ENCODE data around the gene OR2T11. TPM values are rescaled to one million over a fixed set of nuclear protein-coding genes. Genes with fewer than 3 reads are reported as not detected.
"Not testable (repeated sequence)": the region's sequence is repeated elsewhere in the genome, so short reads cannot be mapped to it uniquely, and the experiment has no call there.

The OR2T11 gene, protein sequence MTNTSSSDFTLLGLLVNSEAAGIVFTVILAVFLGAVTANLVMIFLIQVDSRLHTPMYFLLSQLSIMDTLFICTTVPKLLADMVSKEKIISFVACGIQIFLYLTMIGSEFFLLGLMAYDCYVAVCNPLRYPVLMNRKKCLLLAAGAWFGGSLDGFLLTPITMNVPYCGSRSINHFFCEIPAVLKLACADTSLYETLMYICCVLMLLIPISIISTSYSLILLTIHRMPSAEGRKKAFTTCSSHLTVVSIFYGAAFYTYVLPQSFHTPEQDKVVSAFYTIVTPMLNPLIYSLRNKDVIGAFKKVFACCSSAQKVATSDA
- not detected in 2 replicates for total RNA-seq

DNA sequence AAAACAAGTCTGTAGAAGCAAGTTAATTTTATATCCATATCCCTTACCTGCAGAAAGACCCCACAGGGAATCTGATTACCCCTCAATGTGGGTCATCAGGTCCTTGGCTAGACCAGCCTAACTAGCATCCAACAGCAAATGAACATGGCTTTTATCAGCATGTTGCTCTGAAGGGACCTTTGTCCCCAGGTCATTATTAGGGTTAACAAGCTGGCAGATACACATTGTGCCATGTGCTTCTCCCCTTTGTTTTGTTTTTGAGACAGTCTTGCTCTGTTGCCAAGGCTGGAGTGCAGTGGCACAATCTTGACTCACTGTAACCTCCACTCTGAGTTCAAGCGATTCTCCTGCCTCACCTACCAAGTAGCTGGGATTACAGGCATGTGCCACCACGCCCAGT lies at the start of gene OR2T11:
OR2T11 (minus strand) TSS at position 101 of the 400 bp plus-strand sequence. CDS start 7,963 bp downstream, outside the sequence.
- H3K36me3 Mint-ChIP-seq (ENCODE audit: low read depth); H3K9me3 Mint-ChIP-seq; H3K27me3 Mint-ChIP-seq (ENCODE audit: low read depth); intact Hi-C loops (cut with micrococcal nuclease); H3K4me1 Mint-ChIP-seq (ENCODE audit: low read depth); DNase-seq (ENCODE audit: low spot score); H3K27ac Mint-ChIP-seq; H3K4me3 Mint-ChIP-seq (ENCODE audit: low read depth): not testable (repeated sequence)

DNA sequence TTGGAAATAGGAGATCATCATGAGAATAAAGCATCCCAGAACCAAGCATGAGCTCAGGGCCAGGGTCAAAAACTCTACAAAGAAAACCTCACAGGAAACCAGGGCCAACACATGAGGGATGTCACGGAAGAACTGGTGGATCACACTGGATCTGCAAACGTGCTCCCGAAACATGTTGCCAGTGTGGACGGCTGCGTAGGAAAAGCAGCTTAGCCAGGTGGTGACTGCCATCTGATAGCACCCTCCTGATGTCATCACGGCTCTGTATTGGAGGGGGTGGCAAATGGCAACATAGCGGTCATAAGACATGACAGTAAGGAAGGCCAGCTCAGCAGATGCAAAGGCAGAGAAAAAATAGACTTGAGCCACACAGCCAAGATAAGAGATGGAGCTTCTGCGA lies 46.8 kb upstream of the OR2T11 start:
- no peak for DNase-seq (ENCODE audit: low spot score)
- Mint-ChIP-seq H3K27me3 (ENCODE audit: low read depth) (peaks cover 3% of the 10 kb centered on the region), H3K4me1 (ENCODE audit: low read depth) (no peaks in the 10 kb centered on the region), H3K9me3 (no peaks in the 10 kb centered on the region), H3K36me3 (ENCODE audit: low read depth) (no peaks in the 10 kb centered on the region), H3K4me3 (ENCODE audit: low read depth) (no peak overlapping the region), H3K27ac (no peak overlapping the region)
- intact Hi-C loops (cut with micrococcal nuclease) = no loop called here

DNA sequence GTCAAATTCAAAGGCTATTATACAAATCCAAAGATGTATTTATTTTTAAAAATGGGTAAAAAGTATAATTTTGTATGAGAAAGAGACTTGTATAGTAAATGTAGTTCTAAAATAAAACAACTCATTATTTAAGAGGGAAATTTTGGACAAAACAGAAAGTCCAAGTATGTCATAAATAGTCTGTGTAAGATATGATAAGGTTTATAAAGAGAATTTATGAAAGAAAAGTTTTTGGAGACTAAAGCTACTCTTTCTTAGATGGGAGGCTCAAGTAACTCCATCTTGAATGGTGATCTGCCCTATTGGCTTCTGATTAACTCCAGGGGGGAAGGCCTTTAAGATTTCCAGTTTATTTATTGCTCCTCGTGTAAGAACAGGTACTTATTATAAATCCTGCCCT lies 35.1 kb upstream of the OR2T11 start:
- intact Hi-C loops (cut with micrococcal nuclease) = no loop called here
- Mint-ChIP-seq H3K4me3 (ENCODE audit: low read depth) (no peak overlapping the region), H3K27ac (no peak overlapping the region), H3K9me3 (peaks cover 9% of the 10 kb centered on the region), H3K4me1 (ENCODE audit: low read depth) (no peaks in the 10 kb centered on the region), H3K27me3 (ENCODE audit: low read depth) (no peaks in the 10 kb centered on the region), H3K36me3 (ENCODE audit: low read depth) (no peaks in the 10 kb centered on the region)
- DNase-seq (ENCODE audit: low spot score) = no peak

DNA sequence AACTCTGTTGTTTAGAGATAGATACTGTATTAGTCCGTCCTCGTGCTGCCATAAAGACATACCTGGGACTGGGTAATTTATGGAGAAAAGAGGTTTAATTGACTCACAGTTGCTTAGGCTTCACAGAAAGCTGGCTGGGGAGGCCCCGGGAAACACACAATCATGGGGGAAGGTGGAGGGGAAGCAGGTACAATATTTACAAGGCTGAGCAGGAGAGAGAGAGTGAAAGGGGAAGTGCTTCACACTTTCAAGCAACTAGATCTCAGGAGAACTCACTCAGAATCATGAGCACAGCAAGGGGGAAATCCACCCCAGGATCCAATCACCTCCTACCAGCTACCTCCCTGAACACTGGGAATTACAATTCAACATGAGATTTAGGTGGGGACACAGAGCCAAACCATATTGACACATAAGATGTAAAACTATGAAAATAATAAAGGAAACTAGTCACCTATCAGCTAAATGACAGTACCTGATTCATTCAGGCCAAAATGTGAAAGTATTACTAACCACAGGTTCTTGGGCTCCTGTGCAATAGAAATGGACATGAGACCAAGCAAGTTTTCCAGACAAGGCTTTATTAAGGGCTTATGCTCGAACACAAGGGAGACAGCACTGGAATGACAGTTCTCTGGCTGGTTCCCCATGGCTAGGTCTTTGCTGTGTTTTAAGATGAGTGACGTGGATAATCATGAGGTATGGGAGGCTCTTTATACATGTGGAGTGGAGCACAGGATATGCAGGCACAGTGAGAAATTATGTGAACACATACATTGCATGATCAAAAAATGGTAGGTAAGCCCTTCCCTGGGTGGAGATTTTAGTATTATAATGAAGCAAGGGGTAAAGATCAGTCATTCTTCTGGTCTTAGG lies 28.8 kb upstream of the OR2T11 start:
- H3K4me3 Mint-ChIP-seq (ENCODE audit: low read depth); DNase-seq (ENCODE audit: low spot score); intact Hi-C loops (cut with micrococcal nuclease); H3K27ac Mint-ChIP-seq; H3K36me3 Mint-ChIP-seq (ENCODE audit: low read depth); H3K4me1 Mint-ChIP-seq (ENCODE audit: low read depth); H3K27me3 Mint-ChIP-seq (ENCODE audit: low read depth); H3K9me3 Mint-ChIP-seq: not testable (repeated sequence)

DNA sequence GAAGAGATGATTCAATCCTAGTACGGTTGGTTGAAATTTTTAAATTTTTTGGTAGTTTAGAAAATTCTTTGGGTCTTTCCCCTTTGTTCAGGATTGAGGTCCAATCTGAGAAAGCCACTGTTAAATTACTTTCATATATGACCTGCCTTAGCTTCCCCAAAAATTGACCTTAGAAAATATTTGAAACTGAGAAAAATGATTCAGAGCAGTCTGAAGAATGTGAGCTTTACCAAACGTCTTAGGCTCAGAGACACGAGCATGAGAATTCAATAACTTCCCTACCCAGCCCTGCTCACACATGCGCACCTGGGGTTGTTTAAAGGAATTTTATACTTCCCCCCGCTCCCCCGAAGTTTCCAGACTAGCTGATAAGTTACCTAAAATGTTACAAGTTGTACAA lies 21.9 kb upstream of the OR2T11 start:
- H3K27me3 Mint-ChIP-seq (ENCODE audit: low read depth); H3K36me3 Mint-ChIP-seq (ENCODE audit: low read depth); DNase-seq (ENCODE audit: low spot score); H3K4me1 Mint-ChIP-seq (ENCODE audit: low read depth); intact Hi-C loops (cut with micrococcal nuclease); H3K9me3 Mint-ChIP-seq; H3K4me3 Mint-ChIP-seq (ENCODE audit: low read depth); H3K27ac Mint-ChIP-seq: not testable (repeated sequence)

DNA sequence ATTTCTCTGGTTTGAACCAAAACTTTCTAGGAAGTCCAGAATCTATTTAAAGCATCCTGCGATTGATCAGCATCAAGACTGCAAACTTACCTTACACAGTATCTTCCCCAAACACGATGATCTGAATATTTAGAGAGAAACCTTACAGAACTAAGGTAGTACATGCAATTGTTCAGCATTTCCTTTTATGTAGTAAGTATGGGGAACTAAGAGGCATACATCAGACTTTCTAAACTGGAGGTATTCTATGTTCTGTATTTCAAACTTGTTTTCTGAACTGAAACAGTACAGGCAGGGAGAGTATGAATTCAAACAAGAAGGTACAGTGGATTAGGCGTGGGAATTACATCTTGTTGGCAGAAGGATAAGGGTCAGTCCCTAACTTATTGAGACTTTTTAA lies 20.5 kb upstream of the OR2T11 start, which contains the start of gene OR2T27:
OR2T27 (minus strand) TSS at position 175 of the 400 bp plus-strand sequence. CDS start 4,644 bp downstream, outside the sequence.
- H3K4me1 Mint-ChIP-seq (ENCODE audit: low read depth); H3K9me3 Mint-ChIP-seq; H3K4me3 Mint-ChIP-seq (ENCODE audit: low read depth); intact Hi-C loops (cut with micrococcal nuclease); DNase-seq (ENCODE audit: low spot score); H3K36me3 Mint-ChIP-seq (ENCODE audit: low read depth); H3K27me3 Mint-ChIP-seq (ENCODE audit: low read depth); H3K27ac Mint-ChIP-seq: not testable (repeated sequence)

DNA sequence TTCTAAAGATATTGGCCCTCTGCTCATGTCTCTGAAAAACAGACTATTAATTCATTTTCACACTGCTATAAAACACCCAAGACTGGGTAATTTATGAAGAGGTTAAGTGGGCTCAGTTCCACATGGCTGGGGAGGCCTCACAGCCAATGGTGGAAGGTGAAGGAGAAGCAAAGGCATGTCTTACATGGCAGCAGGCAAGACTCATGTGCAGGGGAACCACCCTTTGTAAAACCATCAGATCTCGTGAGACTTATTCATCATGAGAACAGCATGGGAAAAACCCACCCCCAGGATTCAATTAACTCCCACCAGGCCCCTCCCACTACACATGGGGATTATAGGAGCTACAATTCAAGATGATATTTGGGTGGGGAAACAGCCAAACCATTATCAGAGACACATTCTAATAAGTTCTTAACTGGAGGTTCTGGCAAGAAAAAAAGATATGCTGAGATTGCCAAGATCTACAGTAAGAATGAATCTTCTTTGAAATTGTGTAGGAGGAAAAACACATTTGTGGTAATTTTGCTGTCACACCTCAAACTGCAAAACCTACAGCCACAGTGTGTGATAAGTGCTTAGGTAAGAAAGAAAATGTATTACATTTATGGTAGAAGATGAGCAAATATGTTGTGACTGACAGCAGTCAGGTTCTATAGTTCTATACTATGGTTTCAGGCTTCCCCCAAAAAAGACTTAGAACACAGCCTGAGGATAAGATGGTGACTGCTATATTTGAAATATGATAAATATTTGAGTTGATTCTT lies 14.1 kb upstream of the OR2T11 start:
- intact Hi-C loops (cut with micrococcal nuclease); H3K36me3 Mint-ChIP-seq (ENCODE audit: low read depth); H3K27me3 Mint-ChIP-seq (ENCODE audit: low read depth); H3K27ac Mint-ChIP-seq; DNase-seq (ENCODE audit: low spot score); H3K4me3 Mint-ChIP-seq (ENCODE audit: low read depth); H3K4me1 Mint-ChIP-seq (ENCODE audit: low read depth); H3K9me3 Mint-ChIP-seq: not testable (repeated sequence)

DNA sequence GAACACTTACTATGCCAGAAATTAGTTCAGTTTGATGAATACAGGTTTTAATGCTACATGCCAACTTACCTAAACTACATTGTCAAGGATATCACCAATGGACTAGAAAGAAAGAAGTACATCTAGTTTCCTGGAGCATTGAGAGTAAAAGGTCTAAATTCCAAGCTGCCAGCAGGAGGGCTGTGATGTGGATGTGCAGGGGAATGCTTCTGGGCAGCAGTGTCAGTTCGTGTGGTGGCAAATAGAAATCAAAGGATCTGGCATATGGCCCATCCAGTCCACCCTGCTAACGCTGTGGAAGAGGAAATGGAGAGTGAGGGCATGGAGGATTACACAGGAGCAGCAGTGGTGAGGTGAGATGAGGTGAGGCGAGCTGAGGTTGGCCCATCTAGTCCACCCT lies 10.3 kb upstream of the OR2T11 start, which contains the start of gene OR2T35:
OR2T35 (minus strand) TSS at position 101 of the 400 bp plus-strand sequence. CDS start 6,020 bp downstream, outside the sequence.
- H3K27me3 Mint-ChIP-seq (ENCODE audit: low read depth); H3K9me3 Mint-ChIP-seq; DNase-seq (ENCODE audit: low spot score); H3K4me1 Mint-ChIP-seq (ENCODE audit: low read depth); H3K36me3 Mint-ChIP-seq (ENCODE audit: low read depth); intact Hi-C loops (cut with micrococcal nuclease); H3K4me3 Mint-ChIP-seq (ENCODE audit: low read depth); H3K27ac Mint-ChIP-seq: not testable (repeated sequence)

DNA sequence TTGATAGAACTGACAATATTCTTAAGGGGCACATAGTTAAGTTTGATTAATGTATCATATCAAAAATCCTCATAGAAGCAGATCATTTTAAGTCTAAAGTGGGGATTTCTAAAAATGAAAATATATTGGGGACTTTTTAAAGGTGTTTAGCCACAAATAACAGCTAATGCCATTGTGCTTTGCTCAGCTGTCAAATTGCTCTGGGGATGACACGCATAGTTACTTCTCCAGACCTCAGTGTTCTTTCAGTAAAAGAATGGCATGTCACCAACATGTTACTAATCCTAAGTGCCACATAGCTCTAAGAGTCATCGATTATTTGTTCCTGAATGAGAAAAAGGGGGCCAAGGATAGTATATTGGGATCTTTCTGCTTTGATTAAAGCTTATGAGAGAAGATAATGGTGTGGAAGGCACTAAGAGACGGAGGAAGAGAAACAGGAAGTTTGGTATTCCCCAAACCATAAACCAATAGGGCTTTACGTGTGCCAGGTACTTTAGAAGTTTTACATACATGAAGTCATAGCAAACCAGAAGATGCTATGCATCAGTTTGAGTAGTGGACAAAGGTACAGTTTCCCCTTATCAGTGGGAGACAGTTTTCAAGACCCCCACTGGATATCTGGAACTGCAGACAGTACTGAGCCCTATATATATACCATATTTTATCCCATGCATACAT lies 8.2 kb upstream of the OR2T11 start:
- H3K4me1 Mint-ChIP-seq (ENCODE audit: low read depth); H3K9me3 Mint-ChIP-seq; intact Hi-C loops (cut with micrococcal nuclease); DNase-seq (ENCODE audit: low spot score); H3K27me3 Mint-ChIP-seq (ENCODE audit: low read depth); H3K27ac Mint-ChIP-seq; H3K36me3 Mint-ChIP-seq (ENCODE audit: low read depth); H3K4me3 Mint-ChIP-seq (ENCODE audit: low read depth): not testable (repeated sequence)

DNA sequence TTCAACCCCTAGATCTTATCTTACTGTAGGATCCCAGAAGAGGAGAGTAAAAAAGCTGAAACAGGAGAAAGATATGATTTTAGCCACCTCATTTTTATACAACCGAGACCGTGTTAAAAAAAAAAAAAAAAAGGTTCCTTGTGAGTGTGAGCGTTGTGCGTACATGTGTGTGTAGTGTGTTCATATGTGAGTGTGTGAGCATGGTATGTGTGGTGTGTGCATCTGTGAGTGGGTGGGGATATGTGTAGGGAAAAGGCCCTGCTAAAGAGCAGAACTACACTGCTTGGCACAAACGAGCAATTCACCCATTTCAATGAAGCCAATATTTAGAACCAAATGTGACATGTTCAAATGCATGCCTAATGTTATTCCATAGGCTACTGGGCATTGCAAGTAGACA lies 6.7 kb upstream of the OR2T11 start:
- H3K27me3 Mint-ChIP-seq (ENCODE audit: low read depth); H3K4me1 Mint-ChIP-seq (ENCODE audit: low read depth); H3K36me3 Mint-ChIP-seq (ENCODE audit: low read depth); H3K27ac Mint-ChIP-seq; H3K9me3 Mint-ChIP-seq; H3K4me3 Mint-ChIP-seq (ENCODE audit: low read depth); DNase-seq (ENCODE audit: low spot score); intact Hi-C loops (cut with micrococcal nuclease): not testable (repeated sequence)

DNA sequence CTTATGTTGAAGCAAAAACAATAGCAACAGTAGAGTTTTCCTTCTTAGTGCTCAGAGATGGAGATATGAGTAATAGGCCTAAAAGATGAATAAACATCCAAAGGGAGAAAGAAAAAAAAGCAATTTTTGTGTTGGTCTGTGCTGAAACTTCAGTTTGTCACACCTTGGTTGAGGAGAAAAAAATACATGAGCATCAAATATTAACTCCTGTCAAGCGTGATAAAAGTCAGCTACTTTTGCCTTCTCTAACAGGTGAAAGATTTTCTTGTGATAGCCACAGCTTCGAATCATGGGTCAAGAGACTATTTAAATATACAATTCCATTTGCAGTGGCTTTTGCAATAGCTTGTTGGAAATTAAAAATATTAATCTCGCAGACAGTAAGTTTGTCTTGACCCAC lies 6.0 kb upstream of the OR2T11 start:
- H3K27me3 Mint-ChIP-seq (ENCODE audit: low read depth); H3K27ac Mint-ChIP-seq; H3K36me3 Mint-ChIP-seq (ENCODE audit: low read depth); H3K4me1 Mint-ChIP-seq (ENCODE audit: low read depth); H3K9me3 Mint-ChIP-seq; H3K4me3 Mint-ChIP-seq (ENCODE audit: low read depth); DNase-seq (ENCODE audit: low spot score); intact Hi-C loops (cut with micrococcal nuclease): not testable (repeated sequence)

DNA sequence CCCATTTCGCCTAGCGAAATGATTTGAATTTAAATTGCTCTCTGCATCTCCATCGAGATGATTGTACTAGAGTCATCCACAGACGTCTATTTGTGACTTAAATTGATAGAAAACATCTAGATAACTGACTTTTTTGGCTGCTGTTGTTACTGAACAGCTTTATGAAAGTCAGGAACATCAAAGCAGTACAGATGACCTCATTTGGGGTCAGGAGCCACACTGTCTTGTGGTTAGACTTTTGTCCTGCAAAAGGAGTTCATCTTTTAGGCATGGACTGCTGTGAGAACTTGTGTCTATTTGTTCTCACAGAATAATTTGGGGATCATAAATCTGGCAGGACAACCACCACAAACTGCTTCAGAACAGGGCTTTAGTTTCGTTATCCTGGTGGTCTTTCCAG lies 4.8 kb upstream of the OR2T11 start:
- H3K4me3 Mint-ChIP-seq (ENCODE audit: low read depth); H3K27ac Mint-ChIP-seq; H3K9me3 Mint-ChIP-seq; H3K36me3 Mint-ChIP-seq (ENCODE audit: low read depth); DNase-seq (ENCODE audit: low spot score); intact Hi-C loops (cut with micrococcal nuclease); H3K27me3 Mint-ChIP-seq (ENCODE audit: low read depth); H3K4me1 Mint-ChIP-seq (ENCODE audit: low read depth): not testable (repeated sequence)
